GM18505 (cell line): Measurements from ENCODE around the gene SLC2A9.
"Not testable (repeated sequence)": the region's sequence is repeated elsewhere in the genome, so short reads cannot be mapped to it uniquely, and the experiment has no call there.

Experiments
- ATAC-seq: cut with Tn5 transposase; IDR thresholded peaks from one replicate; pipeline ENCODE4 v1.9.1; 2021; ENCODE audit not compliant: unreplicated experiment
- POLR2A ChIP-seq: IDR thresholded peaks from 4 replicates; pipeline ENCODE4 v1.6.1; 2011; ENCODE audit warnings: borderline replicate concordance; ENCODE audit not compliant: insufficient read depth, insufficient read length; ENCODE audit errors: extremely low read depth

The SLC2A9 gene

GRCh38 chr4:9925750-9926439, 95.4 kb downstream of the SLC2A9 start:
- no peak for TF ChIP-seq POLR2A
- ATAC-seq = no peak

- no peak for TF ChIP-seq POLR2A
- no peak for ATAC-seq
Measured at GRCh38 chr4:9924750-9925149, 96.5 kb downstream of the SLC2A9 start.

- no peak for ATAC-seq
Measured at GRCh38 chr4:9923195-9923812, 98.0 kb downstream of the SLC2A9 start.

GRCh38 chr4:9921326-9921725, 100.0 kb downstream of the SLC2A9 start:
- ATAC-seq = no peak
- TF ChIP-seq POLR2A = no peak

More at GRCh38 chr4:9923195-9923812, 98.0 kb downstream of the SLC2A9 start:
- no peak for TF ChIP-seq POLR2A

GRCh38 chr4:9920029-9920428, 101.3 kb downstream of the SLC2A9 start:
- ATAC-seq = no peak
- TF ChIP-seq POLR2A = no peak

GRCh38 chr4:9919047-9919446, 102.2 kb downstream of the SLC2A9 start:
- no peak for TF ChIP-seq POLR2A
- ATAC-seq = no peak

GRCh38 chr4:9918484-9918883, 102.8 kb downstream of the SLC2A9 start:
- ATAC-seq = no peak
- no peak for TF ChIP-seq POLR2A

- TF ChIP-seq POLR2A = no peak
- ATAC-seq = no peak
Measured at GRCh38 chr4:9916937-9917336, 104.4 kb downstream of the SLC2A9 start.

- no peak for TF ChIP-seq POLR2A
- no peak for ATAC-seq
Measured at GRCh38 chr4:9916346-9916745, 105.0 kb downstream of the SLC2A9 start.

- ATAC-seq = no peak
Measured at GRCh38 chr4:9913846-9914245, 107.5 kb downstream of the SLC2A9 start.

GRCh38 chr4:9906996-9907395, 114.3 kb downstream of the SLC2A9 start:
- no peak for TF ChIP-seq POLR2A

More at GRCh38 chr4:9913846-9914245, 107.5 kb downstream of the SLC2A9 start:
- no peak for TF ChIP-seq POLR2A

GRCh38 chr4:9904976-9905587, 116.2 kb downstream of the SLC2A9 start:
- ATAC-seq = no peak

More at GRCh38 chr4:9906996-9907395, 114.3 kb downstream of the SLC2A9 start:
- no peak for ATAC-seq

GRCh38 chr4:9903317-9903716, 118.0 kb downstream of the SLC2A9 start:
- TF ChIP-seq POLR2A = no peak
- no peak for ATAC-seq

More at GRCh38 chr4:9904976-9905587, 116.2 kb downstream of the SLC2A9 start:
- TF ChIP-seq POLR2A = no peak

GRCh38 chr4:9901257-9901656, 120.0 kb downstream of the SLC2A9 start:
- TF ChIP-seq POLR2A = no peak
- ATAC-seq = no peak

GRCh38 chr4:9900633-9901032, 120.7 kb downstream of the SLC2A9 start:
- ATAC-seq = not testable (repeated sequence)
